Measurements from ENCODE around the gene SEC62.
"Not testable (repeated sequence)": the region's sequence is repeated elsewhere in the genome, so short reads cannot be mapped to it uniquely, and the experiment has no call there.

Gene SEC62

GRCh38 chr3:170007031-170007663 is 40.5 kb downstream of the SEC62 start:
- Mint-ChIP-seq H3K4me3 (no peak overlapping the region), H3K36me3 (ENCODE audit: insufficient read depth) (peaks cover 1% of the 10 kb centered on the region), H3K27ac (ENCODE audit: low read depth) (peak overlapping the region; percentile 12), H3K9me3 (no peaks in the 10 kb centered on the region), H3K4me1 (peaks cover 22% of the 10 kb centered on the region), H3K27me3 (no peaks in the 10 kb centered on the region)
- ATAC-seq (replicated peaks; ENCODE audit: extremely low read depth, poor library complexity, severe bottlenecking) (peak; percentile 68), DNase-seq (ENCODE audit: low spot score in 2 of 2) (no peak)

DNA sequence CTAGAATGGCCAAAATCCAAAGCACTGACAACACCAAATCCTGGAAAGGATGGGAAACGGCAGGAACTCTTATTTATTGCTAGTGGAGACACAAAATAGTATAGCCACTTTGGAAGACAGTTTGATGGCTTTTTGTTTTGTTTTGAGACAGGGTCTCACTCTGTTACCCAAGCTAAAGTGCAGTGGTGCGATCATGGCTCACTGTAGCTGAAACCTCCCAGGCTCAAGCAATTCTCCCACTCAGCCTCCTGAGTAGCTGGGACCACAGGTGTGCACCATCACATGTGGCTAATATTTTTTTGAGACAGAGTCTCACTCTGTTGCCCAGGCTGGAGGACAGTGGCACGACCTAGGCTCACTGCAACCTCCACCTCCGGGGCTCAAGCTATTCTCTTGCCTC is 43.9 kb downstream of the SEC62 start:
- Mint-ChIP-seq H3K9me3 (no peaks in the 10 kb centered on the region), H3K36me3 (ENCODE audit: insufficient read depth) (peaks cover 1% of the 10 kb centered on the region), H3K4me1 (peaks cover 12% of the 10 kb centered on the region), H3K4me3 (no peak overlapping the region), H3K27me3 (no peaks in the 10 kb centered on the region), H3K27ac (ENCODE audit: low read depth) (no peak overlapping the region)
- ATAC-seq (replicated peaks; ENCODE audit: extremely low read depth, poor library complexity, severe bottlenecking) (no peak), DNase-seq (ENCODE audit: low spot score in 2 of 2) (no peak)

GRCh38 chr3:170012683-170013400 is 46.2 kb downstream of the SEC62 start:
- Mint-ChIP-seq H3K27ac (ENCODE audit: low read depth) (no peak overlapping the region), H3K4me3 (no peak overlapping the region), H3K4me1 (no peaks in the 10 kb centered on the region), H3K36me3 (ENCODE audit: insufficient read depth) (peaks cover 1% of the 10 kb centered on the region), H3K9me3 (no peaks in the 10 kb centered on the region), H3K27me3 (peaks cover 14% of the 10 kb centered on the region)
- no peak for ATAC-seq (replicated peaks; ENCODE audit: extremely low read depth, poor library complexity, severe bottlenecking)
- DNase-seq (ENCODE audit: low spot score in 2 of 2): no peak

- Mint-ChIP-seq H3K4me3 (no peak overlapping the region), H3K4me1 (no peaks in the 10 kb centered on the region), H3K27ac (ENCODE audit: low read depth) (no peak overlapping the region), H3K27me3 (peaks cover 14% of the 10 kb centered on the region), H3K36me3 (ENCODE audit: insufficient read depth) (no peaks in the 10 kb centered on the region), H3K9me3 (no peaks in the 10 kb centered on the region)
- DNase-seq (ENCODE audit: low spot score in 2 of 2) (no peak), ATAC-seq (replicated peaks; ENCODE audit: extremely low read depth, poor library complexity, severe bottlenecking) (no peak)
Observed at GRCh38 chr3:170016057-170016456, 49.5 kb downstream of the SEC62 start.

GRCh38 chr3:170019306-170019705 is 52.7 kb downstream of the SEC62 start:
- DNase-seq (ENCODE audit: low spot score in 2 of 2); H3K4me1 Mint-ChIP-seq; ATAC-seq (replicated peaks; ENCODE audit: extremely low read depth, poor library complexity, severe bottlenecking); H3K9me3 Mint-ChIP-seq; H3K4me3 Mint-ChIP-seq; H3K36me3 Mint-ChIP-seq (ENCODE audit: insufficient read depth); H3K27ac Mint-ChIP-seq (ENCODE audit: low read depth): not testable (repeated sequence)
- peaks cover 18% of the 10 kb centered on the region for H3K27me3 Mint-ChIP-seq

GRCh38 chr3:170021083-170021482 is 54.5 kb downstream of the SEC62 start:
- no peaks in the 10 kb centered on the region for H3K9me3 Mint-ChIP-seq
- no peak overlapping the region for H3K27ac Mint-ChIP-seq (ENCODE audit: low read depth)
- no peaks in the 10 kb centered on the region for H3K36me3 Mint-ChIP-seq (ENCODE audit: insufficient read depth)
- no peak for DNase-seq (ENCODE audit: low spot score in 2 of 2)
- H3K4me1 Mint-ChIP-seq: no peaks in the 10 kb centered on the region
- H3K27me3 Mint-ChIP-seq: peaks cover 31% of the 10 kb centered on the region
- ATAC-seq (replicated peaks; ENCODE audit: extremely low read depth, poor library complexity, severe bottlenecking): no peak
- H3K4me3 Mint-ChIP-seq: no peak overlapping the region

DNA sequence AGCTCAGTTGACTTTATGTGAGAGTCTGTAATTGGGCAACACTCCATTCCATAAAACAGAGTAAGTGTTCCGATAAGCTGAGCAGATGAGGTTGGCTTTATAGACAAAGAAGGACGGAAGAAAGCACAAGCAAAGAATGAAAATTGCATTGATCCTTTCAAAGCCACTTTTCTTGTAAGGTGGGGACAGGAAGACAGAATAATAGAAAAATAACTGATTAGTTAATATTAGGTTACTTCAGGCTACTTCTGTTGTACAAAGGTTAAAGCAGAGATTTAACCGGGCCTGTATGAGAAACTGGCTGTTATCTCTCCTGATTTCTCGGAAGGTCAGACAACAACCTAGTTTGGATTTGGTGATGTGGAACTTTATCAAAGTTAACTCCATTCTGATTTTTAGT is 55.7 kb downstream of the SEC62 start:
- DNase-seq (ENCODE audit: low spot score in 2 of 2) (no peak), ATAC-seq (replicated peaks; ENCODE audit: extremely low read depth, poor library complexity, severe bottlenecking) (no peak)
- Mint-ChIP-seq H3K9me3 (no peaks in the 10 kb centered on the region), H3K4me3 (no peak overlapping the region), H3K27ac (ENCODE audit: low read depth) (no peak overlapping the region), H3K27me3 (peaks cover 18% of the 10 kb centered on the region), H3K36me3 (ENCODE audit: insufficient read depth) (no peaks in the 10 kb centered on the region), H3K4me1 (peaks cover 9% of the 10 kb centered on the region)

DNA sequence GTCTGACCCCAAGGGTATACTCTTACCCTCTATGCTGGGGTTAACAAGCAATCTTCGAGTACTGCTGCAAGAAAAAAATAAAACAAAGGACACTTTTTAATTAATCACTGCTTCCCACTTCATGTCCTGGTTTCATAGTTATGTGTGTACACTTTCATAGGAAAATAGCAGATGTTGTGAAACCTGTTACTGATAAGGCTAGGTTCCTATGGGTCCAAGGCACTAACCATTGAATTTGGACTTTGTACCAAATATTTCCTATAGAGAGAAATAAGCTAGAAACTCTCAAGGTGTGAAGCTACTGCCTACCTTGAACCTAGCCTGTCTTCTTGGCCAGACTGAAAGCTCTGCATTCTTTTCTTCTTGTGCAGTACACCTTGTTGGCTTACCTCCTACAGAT is 56.6 kb downstream of the SEC62 start:
- peaks cover 16% of the 10 kb centered on the region for H3K27me3 Mint-ChIP-seq
- H3K4me1 Mint-ChIP-seq: peaks cover 15% of the 10 kb centered on the region
- H3K36me3 Mint-ChIP-seq (ENCODE audit: insufficient read depth): no peaks in the 10 kb centered on the region
- ATAC-seq (replicated peaks; ENCODE audit: extremely low read depth, poor library complexity, severe bottlenecking): no peak
- DNase-seq (ENCODE audit: low spot score in 2 of 2): no peak
- no peak overlapping the region for H3K4me3 Mint-ChIP-seq
- H3K27ac Mint-ChIP-seq (ENCODE audit: low read depth): no peak overlapping the region
- peaks cover 5% of the 10 kb centered on the region for H3K9me3 Mint-ChIP-seq

DNA sequence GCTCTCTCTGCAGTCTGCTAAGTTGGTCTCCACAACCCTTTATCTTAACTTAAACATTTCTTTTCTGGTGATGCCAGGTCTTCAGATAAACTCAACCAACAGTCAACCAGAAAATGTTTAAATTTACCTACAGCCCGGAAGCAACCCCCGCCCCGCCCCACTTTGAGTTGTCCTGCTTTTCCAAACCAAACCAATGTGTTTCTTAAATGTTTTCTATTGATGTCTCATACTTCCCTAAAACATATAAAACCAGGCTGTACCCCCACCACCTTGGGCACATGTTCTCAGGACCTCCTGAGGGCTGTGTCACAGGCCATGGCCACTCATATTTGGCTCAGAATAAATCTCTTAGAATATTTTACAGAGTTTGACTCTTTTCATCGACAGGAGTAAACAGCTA is 58.0 kb downstream of the SEC62 start:
- peaks cover 5% of the 10 kb centered on the region for H3K9me3 Mint-ChIP-seq
- ATAC-seq (replicated peaks; ENCODE audit: extremely low read depth, poor library complexity, severe bottlenecking): no peak
- no peak for DNase-seq (ENCODE audit: low spot score in 2 of 2)
- H3K4me1 Mint-ChIP-seq: peaks cover 15% of the 10 kb centered on the region
- H3K4me3 Mint-ChIP-seq: no peak overlapping the region
- H3K27me3 Mint-ChIP-seq: peaks cover 16% of the 10 kb centered on the region
- H3K36me3 Mint-ChIP-seq (ENCODE audit: insufficient read depth): no peaks in the 10 kb centered on the region
- H3K27ac Mint-ChIP-seq (ENCODE audit: low read depth): no peak overlapping the region

GRCh38 chr3:170027233-170028102 is 60.9 kb downstream of the SEC62 start:
- peaks cover 16% of the 10 kb centered on the region for H3K27me3 Mint-ChIP-seq
- ATAC-seq (replicated peaks; ENCODE audit: extremely low read depth, poor library complexity, severe bottlenecking): peak; percentile 43
- H3K36me3 Mint-ChIP-seq (ENCODE audit: insufficient read depth): no peaks in the 10 kb centered on the region
- H3K27ac Mint-ChIP-seq (ENCODE audit: low read depth): peak overlapping the region; percentile 32
- DNase-seq (ENCODE audit: low spot score in 2 of 2): no peak
- peaks cover 5% of the 10 kb centered on the region for H3K9me3 Mint-ChIP-seq
- H3K4me3 Mint-ChIP-seq: no peak overlapping the region
- peaks cover 17% of the 10 kb centered on the region for H3K4me1 Mint-ChIP-seq

DNA sequence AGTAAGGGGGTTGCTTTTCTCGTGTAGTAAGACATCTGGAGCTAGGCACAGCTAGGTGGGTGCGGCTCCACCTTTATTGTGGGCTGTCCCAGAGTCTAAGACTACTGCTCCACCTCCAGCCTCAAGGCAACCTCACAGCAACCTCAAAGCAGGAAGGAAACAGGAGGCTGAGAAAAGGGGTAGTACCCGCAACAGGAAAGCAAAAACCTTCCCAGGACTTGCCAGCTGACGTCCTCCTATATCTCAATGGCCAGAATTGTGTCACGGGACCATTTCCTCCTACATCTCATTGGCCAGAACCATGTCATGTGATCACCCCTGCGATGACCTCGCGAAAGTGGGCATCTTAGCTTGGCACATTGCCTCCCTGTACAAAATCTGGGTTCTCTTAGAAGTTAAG is 66.9 kb downstream of the SEC62 start:
- Mint-ChIP-seq H3K9me3 (no peaks in the 10 kb centered on the region), H3K36me3 (ENCODE audit: insufficient read depth) (peaks cover 6% of the 10 kb centered on the region), H3K27me3 (no peaks in the 10 kb centered on the region), H3K4me1 (peaks cover 22% of the 10 kb centered on the region), H3K4me3 (peak overlapping the region; percentile 9), H3K27ac (ENCODE audit: low read depth) (no peak overlapping the region)
- peak; percentile 66 for ATAC-seq (replicated peaks; ENCODE audit: extremely low read depth, poor library complexity, severe bottlenecking)
- peak; percentile 14 to 34 for DNase-seq (ENCODE audit: low spot score in 2 of 2)

GRCh38 chr3:170037463-170038433 is 71.1 kb downstream of the SEC62 start, which contains the start of gene GPR160:
TSS of gene GPR160 (plus strand) at chr3:170037995. CDS start at chr3:170083973, 45,978 bp downstream.
- Mint-ChIP-seq H3K4me3 (peak within 1 kb of the TSS; percentile 78), H3K9me3 (no peaks in the 10 kb centered on the region), H3K4me1 (peaks cover 24% of the 10 kb centered on the region), H3K27me3 (no peaks in the 10 kb centered on the region), H3K36me3 (ENCODE audit: insufficient read depth) (peaks cover 7% of the 10 kb centered on the region), H3K27ac (ENCODE audit: low read depth) (peak within 1 kb of the TSS; percentile 67)
- DNase-seq (ENCODE audit: low spot score in 2 of 2): peak; percentile 67 to 68
- ATAC-seq (replicated peaks; ENCODE audit: extremely low read depth, poor library complexity, severe bottlenecking): peak; percentile 78
